Midbrain (tissue), 1 donor: Measurements from ENCODE around the gene EPHB4.
A peak's percentile ranks its signal among the peaks of the same experiment; 100 is the strongest.
"Not testable (repeated sequence)": the region's sequence is repeated elsewhere in the genome, so short reads cannot be mapped to it uniquely, and the experiment has no call there.

Experiments
- DNase-seq: peaks from one replicate; lab custom pipeline; 2025; lab: John Stamatoyannopoulos, UW

The EPHB4 gene

GRCh38 chr7:100827330-100828226 lies at the start of gene EPHB4:
Gene EPHB4, minus strand, starts transcription at chr7:100827523. Its CDS starts 493 bp downstream, at chr7:100827030.
- DNase-seq, result no peak

- no peak for DNase-seq
Observed at GRCh38 chr7:100875356-100875751, 48.0 kb upstream of the EPHB4 start.

- DNase-seq, result peak; percentile 99
Observed at GRCh38 chr7:100874577-100875355, 47.4 kb upstream of the EPHB4 start, which contains the start of gene SRRT. Gene SRRT, plus strand, starts transcription at chr7:100875103. Its CDS starts 488 bp downstream, at chr7:100875591.

GRCh38 chr7:100874300-100874576 lies 46.9 kb upstream of the EPHB4 start:
- no peak for DNase-seq

DNA sequence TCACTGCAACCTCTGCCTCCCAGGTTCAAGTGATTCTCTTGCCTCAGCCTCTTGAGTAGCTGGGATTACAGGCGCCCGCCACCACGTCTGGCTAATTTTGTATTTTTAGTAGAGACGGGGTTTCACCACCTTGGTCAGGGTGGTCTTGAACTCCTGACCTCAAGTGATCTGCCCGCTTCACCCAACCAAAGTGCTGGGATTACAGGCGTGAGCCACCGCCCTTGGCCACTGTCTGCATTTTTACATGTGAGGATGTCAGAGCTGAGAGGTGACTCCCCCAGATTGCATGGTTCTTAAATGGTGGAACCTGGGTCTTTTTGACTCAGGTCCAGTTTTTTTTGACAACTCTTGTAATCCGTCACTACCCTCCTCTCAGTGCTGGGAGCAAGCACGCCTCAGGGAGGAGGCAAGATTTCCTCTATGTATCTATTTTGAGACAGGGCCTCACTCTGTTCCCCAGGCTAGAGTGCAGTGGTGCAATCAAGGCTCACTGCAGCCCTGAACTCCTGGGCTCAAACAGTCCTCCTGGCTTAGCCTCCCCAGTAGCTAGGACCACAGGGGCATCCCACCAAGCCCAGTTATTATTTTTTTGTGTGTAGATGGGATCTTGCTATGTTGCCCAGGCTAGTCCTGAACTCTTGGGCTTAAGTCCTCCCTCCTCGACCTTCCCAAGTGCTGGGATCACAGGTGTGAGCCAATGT lies 46.4 kb upstream of the EPHB4 start:
- DNase-seq, result no peak

DNA sequence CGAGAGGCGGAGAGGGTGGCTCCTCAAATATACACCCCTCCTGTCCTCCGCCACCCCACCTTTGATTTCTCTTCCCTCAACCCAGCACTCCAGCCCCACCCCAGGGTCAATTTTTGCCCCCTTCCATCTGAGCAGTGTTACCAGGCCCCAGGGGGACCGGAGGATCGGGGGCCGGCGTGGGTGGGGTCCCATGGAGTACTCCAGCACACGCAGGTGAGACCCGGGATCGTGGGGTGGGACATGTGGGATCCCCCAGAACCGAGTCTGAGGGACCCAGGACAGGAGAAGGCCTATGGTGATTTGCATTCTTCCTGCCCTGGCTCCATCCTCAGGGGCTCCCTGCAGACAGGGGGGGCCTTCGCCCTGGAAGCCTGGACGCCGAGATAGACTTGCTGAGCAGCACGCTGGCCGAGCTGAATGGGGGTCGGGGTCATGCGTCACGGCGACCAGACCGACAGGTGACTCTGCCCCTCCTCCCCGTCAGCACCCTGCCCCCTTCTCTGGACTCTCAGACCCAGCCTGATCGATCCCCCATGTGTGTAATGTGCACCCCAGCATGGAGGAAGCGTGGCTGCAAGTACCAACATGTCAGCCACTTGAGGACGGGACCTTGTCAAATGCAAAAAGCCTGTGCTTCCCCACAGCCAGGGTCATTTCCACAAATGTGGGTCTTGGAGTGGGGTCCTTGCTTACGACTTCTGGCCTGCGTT lies 40.6 kb upstream of the EPHB4 start:
- DNase-seq, result no peak

DNA sequence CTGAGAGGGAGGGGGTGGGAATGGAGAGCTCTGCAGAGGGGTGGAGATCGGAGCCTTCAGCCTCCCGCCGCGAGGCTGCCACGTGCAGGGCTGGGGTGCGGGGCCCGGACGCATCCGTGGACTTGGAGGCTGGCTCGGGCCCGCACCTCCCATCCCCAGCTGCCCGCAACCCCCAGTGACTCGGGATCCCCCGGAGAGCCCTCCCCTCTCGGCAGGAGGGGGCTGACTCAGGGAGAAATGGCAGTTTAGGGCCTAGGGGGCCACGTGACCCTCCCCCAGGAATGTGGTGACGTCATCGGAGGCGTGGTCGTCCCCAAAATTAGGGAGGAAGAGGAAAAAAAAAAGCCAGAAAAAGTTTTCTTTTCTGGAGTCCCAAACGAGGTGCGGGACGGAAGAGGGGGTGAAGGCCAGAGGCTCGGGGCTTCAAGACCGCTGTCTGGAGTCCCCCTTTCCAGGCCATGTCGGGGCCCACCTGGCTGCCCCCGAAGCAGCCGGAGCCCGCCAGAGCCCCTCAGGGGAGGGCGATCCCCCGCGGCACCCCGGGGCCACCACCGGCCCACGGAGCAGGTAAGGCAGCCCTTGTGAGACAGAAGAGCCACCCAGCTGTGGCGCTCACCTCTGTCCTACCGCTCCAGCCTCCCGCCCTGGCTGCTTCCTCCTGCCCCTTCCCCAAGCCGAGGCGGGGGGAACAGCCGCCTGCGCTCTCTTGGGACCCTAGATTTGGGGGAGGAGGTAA lies 39.9 kb upstream of the EPHB4 start, which contains the start of gene TRIP6:
Gene TRIP6, plus strand, starts transcription at position 348 of the 736 bp plus-strand sequence. Its CDS starts 111 bp downstream, at position 459.
- DNase-seq, result peak; percentile 77

GRCh38 chr7:100866729-100867039 lies 39.4 kb upstream of the EPHB4 start:
- DNase-seq, result no peak

DNA sequence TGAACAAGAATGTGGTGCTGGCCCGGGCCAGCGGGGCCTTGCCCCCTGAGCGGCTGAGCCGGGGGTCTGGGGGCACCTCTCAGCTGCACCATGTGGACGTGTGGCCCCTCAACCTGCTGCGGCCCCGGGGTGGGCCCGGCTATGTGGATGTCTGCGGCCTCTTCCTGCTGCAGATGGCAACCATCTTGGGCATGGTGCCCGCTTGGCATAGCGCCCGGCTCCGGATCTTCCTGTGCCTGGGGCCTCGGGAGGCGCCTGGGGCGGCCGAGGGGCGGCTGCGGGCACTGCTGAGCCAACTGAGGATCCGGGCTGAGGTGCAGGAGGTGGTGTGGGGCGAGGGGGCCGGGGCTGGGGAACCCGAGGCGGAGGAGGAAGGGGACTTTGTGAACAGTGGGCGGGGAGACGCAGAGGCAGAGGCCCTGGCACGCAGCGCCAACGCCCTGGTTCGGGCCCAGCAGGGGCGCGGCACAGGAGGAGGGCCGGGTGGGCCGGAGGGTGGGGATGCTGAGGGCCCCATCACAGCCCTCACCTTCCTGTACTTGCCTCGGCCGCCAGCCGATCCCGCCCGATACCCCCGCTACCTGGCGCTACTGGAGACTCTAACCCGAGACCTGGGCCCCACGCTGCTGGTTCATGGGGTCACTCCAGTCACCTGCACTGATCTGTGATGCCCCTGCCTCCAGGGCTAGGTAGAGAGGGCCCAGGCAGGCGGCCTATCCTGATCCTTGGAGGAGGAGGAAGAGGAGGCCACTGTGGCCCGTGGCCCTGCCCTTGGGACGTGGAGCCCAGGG lies 38.8 kb upstream of the EPHB4 start:
- peak; percentile 79 for DNase-seq

- no peak for DNase-seq
Observed at GRCh38 chr7:100865372-100865911, 38.1 kb upstream of the EPHB4 start.

DNA sequence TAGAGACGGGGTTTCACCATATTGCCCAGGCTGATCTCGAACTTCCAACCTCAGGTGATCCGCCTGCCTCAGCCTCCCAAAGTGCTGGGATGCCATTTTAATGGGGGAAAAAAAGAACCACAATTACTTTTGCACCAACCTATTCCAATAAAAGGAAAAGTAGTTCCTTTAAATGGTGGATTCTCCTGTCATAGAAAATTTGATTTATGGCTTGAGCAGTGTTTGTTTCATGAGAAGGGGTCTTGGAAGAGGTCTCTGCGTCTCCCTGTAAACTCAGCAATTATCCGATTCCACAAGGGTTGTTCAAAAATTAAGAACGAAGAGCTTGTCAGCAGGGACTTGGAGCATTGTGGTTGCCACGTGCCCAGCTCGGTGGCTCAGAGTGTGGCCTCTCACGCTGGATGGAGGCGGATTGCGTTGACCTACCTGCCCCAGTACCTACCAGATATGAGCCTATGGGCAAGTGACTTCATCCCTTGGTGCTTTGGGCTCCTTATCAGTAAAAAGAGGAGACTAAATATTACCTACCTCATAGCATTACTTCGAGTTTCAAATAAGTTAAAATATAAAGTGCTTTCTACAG lies 37.0 kb upstream of the EPHB4 start:
- DNase-seq, result no peak

- peak; percentile 34 for DNase-seq
Observed at GRCh38 chr7:100863406-100863950, 36.2 kb upstream of the EPHB4 start.

DNA sequence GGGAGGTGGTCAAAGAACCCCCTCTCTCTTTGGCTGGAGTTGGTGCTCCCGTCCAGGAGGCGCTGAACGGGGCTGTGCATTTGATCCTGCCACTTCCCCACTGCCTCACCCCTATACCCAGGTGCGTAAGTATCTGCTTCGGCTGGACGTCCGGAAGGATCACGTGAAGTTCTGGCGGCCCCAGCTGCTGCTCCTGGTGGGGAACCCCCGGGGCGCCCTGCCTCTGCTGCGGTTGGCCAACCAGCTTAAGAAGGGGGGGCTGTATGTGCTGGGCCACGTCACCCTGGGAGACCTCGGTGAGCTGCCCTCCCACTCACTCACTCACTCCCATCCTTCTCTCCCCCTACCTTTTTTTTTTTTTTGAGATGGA lies 34.3 kb upstream of the EPHB4 start:
- DNase-seq, result no peak

DNA sequence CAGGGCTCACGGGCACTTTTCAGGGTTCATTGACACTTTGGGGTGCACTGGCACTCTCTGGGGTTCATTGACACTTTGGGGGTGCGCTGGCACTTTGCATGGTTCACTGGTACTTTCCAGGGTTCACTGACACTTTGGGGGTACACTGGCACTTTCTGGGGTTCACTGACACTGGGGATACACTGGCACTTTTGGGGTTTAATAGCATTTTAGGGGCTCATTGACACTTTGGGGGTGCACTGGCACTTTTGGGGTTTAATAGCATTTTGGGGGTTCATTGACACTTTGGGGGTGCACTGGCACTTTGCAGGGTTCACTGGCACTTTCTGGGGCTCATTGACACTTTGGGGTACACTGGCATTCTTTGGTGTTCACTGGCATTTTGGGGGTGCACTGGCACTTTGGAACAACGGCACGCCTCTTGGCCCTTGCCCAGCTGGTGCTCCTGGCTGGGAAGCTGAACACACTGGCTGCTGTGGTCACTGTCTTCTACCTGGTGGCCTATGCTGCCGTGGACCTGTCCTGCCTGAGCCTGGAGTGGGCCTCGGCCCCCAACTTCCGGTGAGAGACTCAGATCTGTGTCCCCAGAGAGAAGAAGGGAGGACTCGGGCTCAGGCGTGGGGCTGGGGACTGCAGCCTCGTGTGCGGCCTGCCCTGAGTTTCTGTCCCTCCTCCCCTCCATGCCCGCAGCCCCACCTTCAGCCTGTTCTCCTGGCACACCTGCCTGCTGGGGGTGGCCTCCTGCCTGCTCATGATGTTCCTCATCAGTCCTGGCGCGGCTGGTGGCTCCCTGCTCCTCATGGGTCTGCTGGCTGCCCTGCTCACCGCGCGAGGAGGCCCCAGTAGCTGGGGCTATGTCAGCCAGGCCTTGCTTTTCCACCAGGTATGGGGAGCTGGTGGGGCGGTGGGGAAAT lies 33.6 kb upstream of the EPHB4 start:
- DNase-seq, result no peak

DNA sequence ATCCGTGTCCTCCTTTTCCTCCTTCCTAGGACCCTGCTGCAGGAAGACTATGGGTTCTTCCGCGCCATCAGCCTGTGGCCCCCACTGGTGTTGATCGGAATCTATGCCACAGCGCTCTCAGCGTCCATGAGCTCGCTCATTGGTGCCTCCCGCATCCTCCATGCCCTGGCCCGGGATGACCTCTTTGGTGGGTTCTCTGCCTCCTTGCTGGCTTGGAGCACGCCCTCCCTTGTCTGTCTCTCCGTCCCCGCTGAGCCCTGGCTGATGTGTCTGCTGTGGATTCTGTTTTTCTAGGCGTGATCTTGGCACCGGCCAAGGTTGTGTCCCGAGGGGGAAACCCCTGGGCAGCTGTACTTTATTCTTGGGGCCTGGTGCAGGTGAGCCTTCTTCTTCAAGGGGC lies 32.5 kb upstream of the EPHB4 start:
- no peak for DNase-seq

DNA sequence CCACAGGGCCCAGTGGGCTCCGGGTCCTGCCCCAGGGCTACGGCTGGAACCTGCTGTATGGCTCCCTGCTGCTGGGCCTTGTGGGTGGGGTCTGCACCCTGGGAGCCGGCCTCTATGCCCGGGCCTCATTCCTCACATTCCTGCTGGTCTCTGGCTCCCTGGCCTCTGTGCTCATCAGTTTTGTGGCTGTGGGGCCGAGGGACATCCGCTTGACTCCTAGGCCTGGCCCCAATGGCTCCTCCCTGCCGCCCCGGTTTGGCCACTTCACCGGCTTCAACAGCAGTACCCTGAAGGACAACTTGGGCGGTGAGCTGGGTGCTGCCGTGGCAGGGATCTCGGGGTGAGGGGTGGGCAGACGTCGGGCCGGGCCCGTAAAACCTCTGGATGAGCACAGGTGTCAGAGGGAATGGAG lies 29.6 kb upstream of the EPHB4 start:
- no peak for DNase-seq

DNA sequence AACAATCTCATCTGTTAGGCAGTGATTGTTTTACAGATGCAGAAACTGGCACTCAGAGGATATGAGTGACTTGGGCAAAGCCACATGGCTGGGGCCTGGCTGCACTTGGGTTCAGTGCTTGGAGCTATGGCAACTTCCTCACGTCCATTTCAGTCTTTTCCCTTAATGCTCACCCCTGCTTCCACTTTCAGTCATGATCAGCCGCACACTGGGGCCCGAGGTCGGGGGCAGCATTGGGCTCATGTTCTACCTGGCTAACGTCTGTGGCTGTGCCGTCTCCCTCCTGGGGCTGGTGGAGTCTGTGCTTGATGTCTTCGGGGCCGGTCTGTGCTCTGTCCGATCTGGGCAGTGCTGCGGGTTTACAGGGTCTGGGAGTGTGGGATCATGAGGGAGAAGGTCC lies 28.2 kb upstream of the EPHB4 start:
- DNase-seq, result no peak

DNA sequence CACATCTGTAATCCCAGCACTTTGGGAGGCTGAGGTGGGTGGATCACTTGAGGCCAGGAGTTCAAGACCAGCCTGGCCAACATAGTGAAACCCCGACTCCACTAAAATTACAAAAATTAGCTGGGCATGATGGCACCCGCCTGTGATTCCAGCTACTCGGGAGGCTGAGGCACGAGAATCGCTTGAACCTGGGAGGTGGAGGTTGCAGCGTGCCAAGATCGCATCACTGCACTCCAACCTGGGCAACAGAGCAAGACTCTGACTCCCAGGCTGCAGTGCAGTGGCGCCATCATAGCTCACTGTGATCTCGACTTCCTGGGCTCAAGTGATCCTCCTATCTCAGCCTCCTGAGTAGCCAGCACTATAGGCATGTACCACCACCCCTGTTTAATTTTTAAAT lies 27.6 kb upstream of the EPHB4 start:
- DNase-seq, result not testable (repeated sequence)
